ENCODE data around the gene GART.

Gene GART

GRCh38 chr21:33552999-33553598 is 11.2 kb upstream of the GART start:
- no peak for DNase-seq

GRCh38 chr21:33552093-33552998 is 10.4 kb upstream of the GART start:
- DNase-seq, result no peak

- DNase-seq, result no peak
These were observed 9.7 kb upstream of the GART start for GRCh38 chr21:33551664-33552063.

- no peak for DNase-seq
These were observed 9.1 kb upstream of the GART start for GRCh38 chr21:33550772-33551660.

GRCh38 chr21:33549848-33550771 is 8.2 kb upstream of the GART start:
- DNase-seq, result no peak

GRCh38 chr21:33546086-33546485 is 4.2 kb upstream of the GART start:
- no peak for DNase-seq

- no peak for DNase-seq
These were observed 2.7 kb upstream of the GART start for GRCh38 chr21:33544451-33545195.

GRCh38 chr21:33543505-33544129 is 1.7 kb upstream of the GART start:
- DNase-seq, result peak; percentile 79 to 83

- peak; percentile 96 for DNase-seq
These were observed 955 bp upstream of the GART start, which contains the start of gene SON for GRCh38 chr21:33542640-33543504. TSS of gene SON (plus strand) at chr21:33543038. CDS start at chr21:33543093, 55 bp downstream.

- DNase-seq, result peak in 1 of 2 donors; percentile 28
These were observed 709 bp downstream of the GART start for GRCh38 chr21:33541105-33541711.

- DNase-seq, result no peak
These were observed 1.2 kb downstream of the GART start for GRCh38 chr21:33540711-33541104.

GRCh38 chr21:33539616-33540015 is 2.3 kb downstream of the GART start:
- DNase-seq, result no peak

- DNase-seq, result no peak
These were observed 4.7 kb downstream of the GART start for GRCh38 chr21:33537212-33537611.

- no peak for DNase-seq
These were observed 10.9 kb downstream of the GART start for GRCh38 chr21:33531007-33531406.

GRCh38 chr21:33522953-33523349 is 19.0 kb downstream of the GART start:
- no peak for DNase-seq

- no peak for DNase-seq
These were observed 19.5 kb downstream of the GART start for GRCh38 chr21:33522297-33522952.

- no peak for DNase-seq
These were observed 23.0 kb downstream of the GART start for GRCh38 chr21:33518899-33519298.

GRCh38 chr21:33514229-33514628 is 27.7 kb downstream of the GART start:
- DNase-seq, result no peak

GRCh38 chr21:33512481-33512880 is 29.4 kb downstream of the GART start:
- no peak for DNase-seq
